Activated CD4-positive, alpha-beta T cell treated with anti-CD3 and anti-CD28 coated beads for 24 hours (primary cell): ENCODE data around the gene VPS13D.

Source experiments
- DNase-seq, 2 donors: peaks; one replicate each; pipeline ENCODE4 v3.0.0-alpha.2; 2020; ENCODE audit warnings: low read depth in 2 of 2

VPS13D gene

GRCh38 chr1:12428334-12428733 lies 198.5 kb downstream of the VPS13D start:
- DNase-seq: no peak

- DNase-seq: no peak
These were observed 200.7 kb downstream of the VPS13D start for GRCh38 chr1:12430525-12430924.

GRCh38 chr1:12432897-12433296 lies 203.1 kb downstream of the VPS13D start:
- no peak for DNase-seq

- no peak for DNase-seq
These were observed 203.7 kb downstream of the VPS13D start for GRCh38 chr1:12433323-12434053.

- DNase-seq: peak; percentile 39 to 45
These were observed 204.3 kb downstream of the VPS13D start for GRCh38 chr1:12434174-12434573.

GRCh38 chr1:12434686-12435085 lies 204.9 kb downstream of the VPS13D start:
- no peak for DNase-seq

GRCh38 chr1:12435639-12436344 lies 206.0 kb downstream of the VPS13D start:
- DNase-seq: peak; percentile 20 to 22

- no peak for DNase-seq
These were observed 206.5 kb downstream of the VPS13D start for GRCh38 chr1:12436345-12436658.

GRCh38 chr1:12436817-12437599 lies 207.2 kb downstream of the VPS13D start:
- no peak for DNase-seq

- no peak for DNase-seq
These were observed 207.8 kb downstream of the VPS13D start for GRCh38 chr1:12437629-12438028.

GRCh38 chr1:12438349-12438924 lies 208.6 kb downstream of the VPS13D start:
- no peak for DNase-seq

GRCh38 chr1:12439073-12439472 lies 209.2 kb downstream of the VPS13D start:
- DNase-seq: no peak

GRCh38 chr1:12441414-12442105 lies 211.7 kb downstream of the VPS13D start:
- DNase-seq: no peak

- no peak for DNase-seq
These were observed 212.4 kb downstream of the VPS13D start for GRCh38 chr1:12442217-12442616.

- DNase-seq: no peak
These were observed 213.3 kb downstream of the VPS13D start for GRCh38 chr1:12443151-12443550.

GRCh38 chr1:12444329-12444841 lies 214.6 kb downstream of the VPS13D start:
- DNase-seq: no peak

- DNase-seq: no peak
These were observed 215.4 kb downstream of the VPS13D start for GRCh38 chr1:12445257-12445656.

- DNase-seq: no peak
These were observed 216.8 kb downstream of the VPS13D start for GRCh38 chr1:12446593-12446992.

- no peak for DNase-seq
These were observed 217.5 kb downstream of the VPS13D start for GRCh38 chr1:12447307-12447706.

GRCh38 chr1:12447849-12448312 lies 218.1 kb downstream of the VPS13D start:
- DNase-seq: no peak

GRCh38 chr1:12448746-12449177 lies 218.9 kb downstream of the VPS13D start:
- DNase-seq: no peak
